IPS-20b (cell line): ENCODE data around the gene DRC1.

ENCODE experiments used
- H3K27ac ChIP-seq: one replicate; pipeline ENCODE4 v1.5.1; 2013; ENCODE audit warnings: low read length
- H3K27me3 ChIP-seq: 2 replicates; pipeline ENCODE4 v1.6.1; 2013; ENCODE audit warnings: mild to moderate bottlenecking, low read length, inconsistent platforms; ENCODE audit not compliant: insufficient read depth
- H3K36me3 ChIP-seq: 2 replicates; pipeline ENCODE4 v1.6.1; 2013; ENCODE audit warnings: low read depth, mild to moderate bottlenecking, inconsistent platforms, low read length, moderate library complexity; ENCODE audit not compliant: insufficient read depth
- H3K4me1 ChIP-seq: 2 replicates; pipeline ENCODE4 v1.6.1; 2013; ENCODE audit warnings: mild to moderate bottlenecking, control low read depth, inconsistent platforms, low read length, moderate library complexity; ENCODE audit not compliant: insufficient read depth
- H3K4me3 ChIP-seq: 2 replicates; pipeline ENCODE4 v1.5.1; 2013; ENCODE audit warnings: mild to moderate bottlenecking, low read length, inconsistent platforms
- H3K9ac ChIP-seq: 2 replicates; pipeline ENCODE4 v1.6.1; 2013; ENCODE audit warnings: low read depth, mild to moderate bottlenecking, inconsistent platforms, low read length, moderate library complexity
- H3K9me3 ChIP-seq: 2 replicates; pipeline ENCODE4 v1.6.1; 2013; ENCODE audit warnings: mild to moderate bottlenecking, low read depth, low read length, inconsistent platforms; ENCODE audit not compliant: insufficient read depth

DRC1 gene

DNA sequence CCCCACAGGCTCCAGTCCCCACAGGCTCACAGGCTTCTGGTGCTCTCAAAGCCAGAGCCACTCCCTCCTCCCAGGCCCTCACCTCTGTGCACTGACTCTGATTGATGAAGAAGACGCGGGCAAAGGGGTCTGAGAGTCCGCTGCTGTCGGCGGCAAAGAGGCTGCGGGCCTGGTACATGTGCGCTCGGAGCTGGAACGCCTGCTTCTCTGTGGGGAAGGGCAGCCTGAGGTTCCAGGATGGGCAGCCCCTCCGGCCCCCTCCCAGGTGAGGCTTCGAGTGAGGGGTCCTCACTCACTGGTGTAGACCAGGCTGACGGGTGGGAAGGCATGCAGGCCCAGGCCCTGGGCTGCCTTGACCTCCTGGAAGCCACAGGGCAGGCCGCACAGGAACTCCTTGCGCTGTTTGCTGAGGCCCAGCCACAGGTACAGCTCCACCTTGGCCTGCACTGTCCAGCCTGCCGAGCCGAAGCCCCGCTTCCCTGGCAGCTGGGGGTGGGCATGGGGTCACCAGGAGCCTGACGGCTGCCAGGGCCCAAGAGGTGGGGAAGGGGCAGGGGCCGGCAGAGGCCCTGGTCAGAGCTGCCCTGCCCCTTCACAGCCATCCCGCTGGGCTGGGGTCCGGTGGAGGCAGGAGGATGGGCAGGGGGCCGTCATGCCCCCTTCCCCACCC, 74.2 kb downstream of the DRC1 start:
- Histone ChIP-seq H3K36me3 (no peaks in the 10 kb centered on the region), H3K4me1 (no peaks in the 10 kb centered on the region), H3K27ac (no peak overlapping the region), H3K9ac (no peak overlapping the region), H3K4me3 (no peak overlapping the region), H3K9me3 (no peaks in the 10 kb centered on the region), H3K27me3 (no peaks in the 10 kb centered on the region)

DNA sequence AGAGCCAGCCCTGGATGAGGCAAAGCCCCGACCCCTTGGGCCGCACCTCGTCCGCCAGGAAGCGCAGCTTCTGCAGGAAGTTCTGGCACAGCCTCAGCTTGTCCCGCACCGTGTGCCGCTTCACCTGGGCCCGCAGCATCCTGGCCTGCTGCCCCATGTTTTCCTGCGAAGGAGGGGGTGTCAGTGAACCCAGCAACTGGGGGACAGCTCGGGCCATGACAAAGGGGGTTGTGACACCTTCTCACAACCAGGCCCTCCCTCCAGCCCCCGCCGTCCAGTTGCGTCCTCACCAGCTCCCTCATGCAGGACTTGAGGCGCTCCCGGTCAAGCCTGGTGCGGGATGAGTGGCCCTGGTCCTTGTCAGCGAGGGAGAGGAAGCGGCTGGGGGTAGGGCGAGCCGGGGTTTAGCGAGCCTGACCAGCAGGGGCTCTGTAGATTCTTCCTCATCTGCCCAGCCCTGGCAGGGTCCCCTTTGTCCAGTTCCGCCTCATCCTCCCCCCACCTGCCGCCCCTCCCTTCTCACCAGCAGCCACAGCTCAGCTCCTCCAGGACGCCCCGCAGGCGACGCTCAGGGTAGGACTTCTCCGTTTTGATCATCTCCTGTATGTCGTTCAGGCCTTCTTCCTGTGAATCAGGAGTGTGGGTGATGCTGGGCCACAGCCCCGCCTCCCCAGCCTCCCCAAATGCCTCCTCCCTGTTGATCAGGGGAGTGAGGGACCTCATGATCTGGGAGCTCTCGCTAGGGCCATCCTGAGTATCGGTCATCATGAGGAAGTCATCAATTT, 75.6 kb downstream of the DRC1 start:
- H3K4me1 ChIP-seq, result no peaks in the 10 kb centered on the region
- no peaks in the 10 kb centered on the region for H3K36me3 ChIP-seq
- H3K27ac ChIP-seq, result no peak overlapping the region
- H3K27me3 ChIP-seq, result no peaks in the 10 kb centered on the region
- no peak overlapping the region for H3K9ac ChIP-seq
- no peaks in the 10 kb centered on the region for H3K9me3 ChIP-seq
- H3K4me3 ChIP-seq, result no peak overlapping the region

DNA sequence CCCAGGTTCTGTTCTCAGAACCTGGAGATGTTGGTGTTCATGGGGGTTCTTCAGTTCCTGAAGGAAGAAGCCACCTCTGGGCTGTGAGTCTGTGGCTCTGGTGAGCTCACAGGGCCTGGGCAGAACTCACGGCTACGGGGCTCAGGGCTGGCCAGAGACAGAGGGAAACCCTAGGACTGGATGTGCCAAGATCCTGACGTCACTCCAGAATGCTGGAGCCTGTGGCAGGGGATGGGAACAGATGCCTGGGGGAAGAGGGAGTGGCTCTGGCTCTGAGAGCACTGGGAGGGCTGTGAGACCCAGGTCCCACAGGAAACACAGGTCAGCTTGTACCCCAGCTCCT, 76.2 kb downstream of the DRC1 start, which contains the start of gene OTOF:
OTOF (minus strand) TSS at position 214 of the 343 bp plus-strand sequence.
- Histone ChIP-seq H3K27ac (no peak within 1 kb of the TSS), H3K4me1 (no peaks in the 10 kb centered on the region), H3K4me3 (no peak within 1 kb of the TSS), H3K9me3 (no peaks in the 10 kb centered on the region), H3K36me3 (no peaks in the 10 kb centered on the region), H3K9ac (no peak within 1 kb of the TSS), H3K27me3 (no peaks in the 10 kb centered on the region)

DNA sequence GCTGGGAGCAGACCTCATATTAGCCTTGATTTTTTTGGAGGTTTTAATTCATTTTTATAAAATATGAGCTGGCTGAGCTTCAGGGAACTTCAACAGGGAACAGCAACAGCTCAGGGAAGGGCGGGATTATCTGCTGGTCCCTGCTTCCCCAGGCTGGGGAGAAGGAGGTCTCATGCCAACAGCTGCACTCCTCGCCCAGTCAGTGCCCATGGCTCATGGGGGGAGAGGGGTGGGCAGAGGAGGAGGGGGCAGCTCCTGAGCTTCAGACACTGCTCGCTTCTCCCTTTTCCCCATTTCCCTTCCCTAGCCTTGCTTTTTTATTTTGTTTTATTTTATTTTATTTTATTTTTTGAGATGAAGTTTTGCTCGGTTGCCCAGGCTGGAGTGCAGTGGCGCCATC, 76.6 kb downstream of the DRC1 start:
- Histone ChIP-seq H3K27ac (no peak overlapping the region), H3K4me1 (no peaks in the 10 kb centered on the region), H3K36me3 (no peaks in the 10 kb centered on the region), H3K9me3 (no peaks in the 10 kb centered on the region), H3K9ac (no peak overlapping the region), H3K4me3 (no peak overlapping the region), H3K27me3 (no peaks in the 10 kb centered on the region)

DNA sequence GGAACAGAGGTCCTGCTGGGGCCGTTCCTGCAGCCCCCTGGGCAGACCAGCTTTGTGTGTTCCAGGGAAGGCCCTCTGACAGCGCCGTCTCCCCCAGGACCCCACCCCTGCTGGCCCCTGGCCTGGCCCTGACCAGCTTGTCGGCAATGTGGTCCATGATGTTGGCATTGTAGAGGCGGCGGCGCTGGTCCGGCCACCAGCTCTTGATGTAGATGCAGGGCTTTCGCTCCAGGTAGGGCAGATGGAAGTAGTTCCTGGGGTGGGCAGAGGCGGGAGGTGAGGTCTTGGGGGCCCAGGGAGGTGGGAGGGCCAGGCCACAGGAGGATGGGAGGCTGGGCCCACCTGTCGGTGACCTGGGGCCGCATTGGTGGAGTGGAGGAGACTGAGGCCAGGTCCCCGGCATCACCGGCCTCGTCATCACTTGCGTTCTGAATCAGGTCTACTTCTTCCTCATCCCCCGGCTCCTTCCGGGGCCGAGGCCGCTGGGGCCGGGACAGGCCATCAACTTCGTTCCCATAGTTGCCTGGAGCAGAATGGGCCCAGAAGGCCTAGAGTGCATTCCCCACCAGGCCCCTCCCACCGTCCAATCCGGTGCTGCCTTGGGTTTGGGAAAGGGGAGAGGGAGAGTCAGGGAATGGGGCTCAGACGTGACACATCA, 77.5 kb downstream of the DRC1 start:
- Histone ChIP-seq H3K27ac (no peak overlapping the region), H3K4me1 (no peaks in the 10 kb centered on the region), H3K9me3 (no peaks in the 10 kb centered on the region), H3K4me3 (no peak overlapping the region), H3K27me3 (no peaks in the 10 kb centered on the region), H3K36me3 (no peaks in the 10 kb centered on the region), H3K9ac (no peak overlapping the region)

DNA sequence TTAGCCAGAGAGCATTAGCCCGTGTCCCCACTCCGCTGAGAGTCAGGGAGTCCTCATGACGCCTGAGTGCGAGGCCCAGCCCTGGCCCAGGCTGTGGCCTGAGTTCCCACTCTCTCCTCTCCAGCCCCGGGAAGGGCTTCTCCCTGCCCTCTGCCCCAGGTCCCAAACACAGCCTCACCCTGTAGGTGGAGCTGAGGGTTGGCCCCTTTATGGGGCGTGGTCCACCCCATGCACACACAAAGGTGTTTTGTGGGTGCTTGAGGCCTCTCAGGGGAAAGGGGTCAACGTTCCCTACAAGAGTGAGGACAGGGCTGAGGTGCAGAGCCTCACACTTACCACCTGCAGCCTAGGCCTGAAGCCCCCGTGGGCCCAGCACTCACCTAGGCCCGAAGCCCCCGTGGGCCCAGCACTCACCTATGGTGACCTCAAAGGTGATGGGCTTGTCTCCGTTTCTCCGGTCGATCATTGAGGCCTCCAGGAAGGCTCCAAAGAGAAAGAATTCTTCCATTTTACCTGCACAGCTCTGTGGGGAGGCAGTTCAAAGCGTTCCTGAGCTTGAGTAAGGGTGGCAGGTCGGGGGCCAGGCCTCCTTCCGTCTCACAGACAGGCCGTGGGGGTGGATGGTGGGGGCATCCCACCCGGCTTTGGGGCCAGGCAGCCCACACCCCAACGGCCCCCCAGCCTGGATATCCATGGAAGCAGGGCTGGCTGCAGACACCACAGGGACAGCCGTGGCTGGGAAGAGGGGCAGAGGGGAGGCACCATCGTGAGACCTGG, 78.3 kb downstream of the DRC1 start:
- no peaks in the 10 kb centered on the region for H3K27me3 ChIP-seq
- no peak overlapping the region for H3K4me3 ChIP-seq
- no peaks in the 10 kb centered on the region for H3K9me3 ChIP-seq
- H3K36me3 ChIP-seq, result no peaks in the 10 kb centered on the region
- H3K9ac ChIP-seq, result no peak overlapping the region
- no peaks in the 10 kb centered on the region for H3K4me1 ChIP-seq
- H3K27ac ChIP-seq, result no peak overlapping the region

DNA sequence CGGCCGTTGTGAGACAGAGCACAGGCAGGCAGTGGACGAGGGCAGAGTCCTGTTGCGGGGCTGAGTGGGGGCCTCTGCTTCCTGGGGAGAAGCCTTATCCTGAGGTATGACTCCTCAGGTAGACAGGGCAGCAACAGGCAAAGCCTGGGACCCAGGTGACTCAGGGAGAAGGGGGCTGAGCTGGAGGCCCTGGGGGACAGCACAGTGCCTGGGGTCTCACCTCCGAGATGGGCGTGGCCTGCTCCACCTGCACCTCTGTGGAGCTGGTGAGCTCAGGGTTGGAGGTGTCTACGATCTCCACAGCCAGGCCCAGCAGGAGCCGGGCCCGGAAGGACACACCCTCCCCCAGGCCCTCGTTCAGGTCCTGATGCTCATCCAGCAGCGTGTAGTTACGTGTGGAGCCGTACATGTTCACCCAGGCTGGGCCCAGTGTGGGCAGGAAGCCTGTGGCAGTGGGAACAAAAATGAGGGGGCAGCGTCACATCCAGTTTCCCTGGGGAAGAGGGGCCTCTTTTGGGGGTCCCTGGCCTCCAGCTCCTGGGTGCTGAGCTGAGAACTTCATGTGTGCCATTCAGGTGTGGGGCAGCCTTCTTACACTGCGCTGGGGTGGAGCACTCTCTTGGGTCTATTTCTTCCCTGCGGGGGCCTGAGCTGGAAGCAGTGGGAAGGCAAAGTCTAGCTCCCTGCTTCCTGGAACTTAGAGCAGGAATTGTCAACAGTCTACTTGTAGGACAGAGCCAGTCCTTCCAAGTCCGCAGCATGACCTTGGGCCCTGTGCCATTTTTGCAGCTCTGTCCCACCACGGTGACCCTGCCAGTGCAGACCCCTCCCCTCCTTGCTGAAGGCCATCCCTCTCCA, 79.1 kb downstream of the DRC1 start:
- Histone ChIP-seq H3K27me3 (no peaks in the 10 kb centered on the region), H3K36me3 (no peaks in the 10 kb centered on the region), H3K4me1 (no peaks in the 10 kb centered on the region), H3K27ac (no peak overlapping the region), H3K9me3 (no peaks in the 10 kb centered on the region), H3K4me3 (no peak overlapping the region), H3K9ac (no peak overlapping the region)

DNA sequence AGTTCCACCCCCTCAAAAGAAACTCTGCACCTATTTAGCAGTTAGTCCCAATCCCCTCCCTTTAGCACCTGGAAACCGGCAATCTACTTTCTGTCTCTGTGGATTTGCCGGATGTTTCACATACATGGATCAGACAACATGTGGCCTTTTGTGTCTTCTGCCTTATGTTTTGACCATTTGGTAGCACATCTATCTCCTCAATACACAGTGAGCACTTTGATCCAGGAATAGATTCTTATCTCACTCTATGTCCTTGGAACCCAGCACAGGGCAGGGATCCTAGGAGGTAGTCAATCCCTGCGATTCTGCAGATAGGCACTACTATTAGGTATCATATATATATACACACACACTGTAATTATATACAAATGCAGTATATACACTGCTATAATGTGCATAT, 80.0 kb downstream of the DRC1 start:
- Histone ChIP-seq H3K27me3 (no peaks in the 10 kb centered on the region), H3K27ac (no peak overlapping the region), H3K9ac (no peak overlapping the region), H3K9me3 (no peaks in the 10 kb centered on the region), H3K4me1 (no peaks in the 10 kb centered on the region), H3K4me3 (no peak overlapping the region), H3K36me3 (no peaks in the 10 kb centered on the region)

DNA sequence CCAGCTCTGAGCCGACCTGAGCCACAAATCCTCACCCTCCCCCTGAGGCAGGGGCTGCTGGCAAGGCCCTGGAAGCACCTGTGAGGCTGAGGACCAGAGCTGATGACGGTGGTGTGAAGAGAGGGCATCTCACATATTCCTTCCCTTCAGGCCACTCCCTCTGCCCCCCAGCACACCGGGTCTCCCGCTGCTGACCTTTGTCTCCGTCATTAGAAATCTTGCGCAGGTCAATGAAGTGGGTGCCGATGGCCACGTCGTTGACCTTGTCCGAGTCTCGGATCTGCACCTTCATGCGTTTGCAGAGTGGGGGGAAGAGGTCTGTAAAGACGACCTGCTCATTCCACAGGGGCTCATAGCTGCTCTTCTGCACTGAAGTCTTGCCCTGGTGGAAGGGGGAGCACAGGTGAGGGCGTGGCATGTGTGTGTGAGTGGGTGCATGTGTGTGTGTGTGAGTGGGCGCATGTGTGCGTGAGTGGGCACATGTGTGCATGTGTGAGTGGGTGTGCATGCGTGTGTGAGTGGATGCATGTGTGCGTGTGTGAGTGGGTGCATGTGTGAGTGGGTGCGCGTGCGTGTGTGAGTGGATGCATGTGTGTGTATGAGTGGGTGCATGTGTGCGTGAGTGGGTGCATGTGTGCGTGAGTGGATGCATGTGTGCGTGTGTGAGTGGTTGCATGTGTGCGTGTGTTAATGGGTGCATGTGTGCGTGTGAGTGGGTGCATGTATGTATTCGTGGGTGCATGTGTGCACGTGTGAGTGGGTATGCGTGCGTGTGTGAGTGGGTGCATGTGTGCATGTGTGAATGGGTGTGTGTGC, 80.7 kb downstream of the DRC1 start:
- no peak overlapping the region for H3K27ac ChIP-seq

DNA sequence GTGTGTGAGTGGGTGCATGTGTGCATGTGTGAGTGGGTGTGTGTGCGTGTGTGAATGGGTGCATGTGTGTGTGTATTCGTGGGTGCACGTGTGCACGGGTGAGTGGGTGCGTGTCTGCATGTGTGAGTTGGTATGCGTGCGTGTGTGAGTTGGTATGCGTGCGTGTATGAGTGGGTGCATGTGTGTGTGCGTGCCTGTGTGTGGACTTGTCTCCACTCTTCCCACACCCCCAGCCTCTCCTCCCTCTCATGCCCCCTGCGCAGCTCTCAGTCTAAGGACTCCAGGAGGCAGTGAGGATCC, 81.3 kb downstream of the DRC1 start:
- Histone ChIP-seq H3K27me3 (no peaks in the 10 kb centered on the region), H3K9me3 (no peaks in the 10 kb centered on the region), H3K9ac (no peak overlapping the region), H3K4me1 (no peaks in the 10 kb centered on the region), H3K27ac (no peak overlapping the region), H3K36me3 (no peaks in the 10 kb centered on the region), H3K4me3 (no peak overlapping the region)

More for the DNA sequence above, 80.7 kb downstream of the DRC1 start:
- Histone ChIP-seq H3K27me3 (no peaks in the 10 kb centered on the region), H3K36me3 (no peaks in the 10 kb centered on the region), H3K4me3 (no peak overlapping the region), H3K9ac (no peak overlapping the region), H3K4me1 (no peaks in the 10 kb centered on the region), H3K9me3 (no peaks in the 10 kb centered on the region)
